GM12801 (cell line): ENCODE data around the gene SMCO1.

Experiments
- TF ChIP-seq, protein P1 (sequence below): IDR thresholded peaks from one replicate; pipeline ENCODE4 v1.5.1; 2011; ENCODE audit warnings: control low read depth; ENCODE audit not compliant: insufficient read length; ENCODE audit errors: extremely low read depth

The SMCO1 gene

DNA sequence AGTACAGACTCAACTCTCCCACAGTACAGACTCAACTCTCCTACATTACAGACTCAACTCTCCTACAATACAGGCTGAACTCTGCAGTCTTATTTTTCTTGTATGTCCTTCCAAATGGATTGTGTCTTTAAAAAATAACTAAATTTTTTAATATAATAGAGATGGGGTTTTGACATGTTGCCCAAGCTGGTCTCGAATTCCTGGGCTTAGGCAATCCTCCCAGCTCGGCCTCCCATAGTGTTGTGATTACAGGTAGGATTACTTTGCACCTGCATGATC is 51.7 kb downstream of the SMCO1 start:
- TF ChIP-seq, protein P1, sequence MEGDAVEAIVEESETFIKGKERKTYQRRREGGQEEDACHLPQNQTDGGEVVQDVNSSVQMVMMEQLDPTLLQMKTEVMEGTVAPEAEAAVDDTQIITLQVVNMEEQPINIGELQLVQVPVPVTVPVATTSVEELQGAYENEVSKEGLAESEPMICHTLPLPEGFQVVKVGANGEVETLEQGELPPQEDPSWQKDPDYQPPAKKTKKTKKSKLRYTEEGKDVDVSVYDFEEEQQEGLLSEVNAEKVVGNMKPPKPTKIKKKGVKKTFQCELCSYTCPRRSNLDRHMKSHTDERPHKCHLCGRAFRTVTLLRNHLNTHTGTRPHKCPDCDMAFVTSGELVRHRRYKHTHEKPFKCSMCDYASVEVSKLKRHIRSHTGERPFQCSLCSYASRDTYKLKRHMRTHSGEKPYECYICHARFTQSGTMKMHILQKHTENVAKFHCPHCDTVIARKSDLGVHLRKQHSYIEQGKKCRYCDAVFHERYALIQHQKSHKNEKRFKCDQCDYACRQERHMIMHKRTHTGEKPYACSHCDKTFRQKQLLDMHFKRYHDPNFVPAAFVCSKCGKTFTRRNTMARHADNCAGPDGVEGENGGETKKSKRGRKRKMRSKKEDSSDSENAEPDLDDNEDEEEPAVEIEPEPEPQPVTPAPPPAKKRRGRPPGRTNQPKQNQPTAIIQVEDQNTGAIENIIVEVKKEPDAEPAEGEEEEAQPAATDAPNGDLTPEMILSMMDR = no peak

DNA sequence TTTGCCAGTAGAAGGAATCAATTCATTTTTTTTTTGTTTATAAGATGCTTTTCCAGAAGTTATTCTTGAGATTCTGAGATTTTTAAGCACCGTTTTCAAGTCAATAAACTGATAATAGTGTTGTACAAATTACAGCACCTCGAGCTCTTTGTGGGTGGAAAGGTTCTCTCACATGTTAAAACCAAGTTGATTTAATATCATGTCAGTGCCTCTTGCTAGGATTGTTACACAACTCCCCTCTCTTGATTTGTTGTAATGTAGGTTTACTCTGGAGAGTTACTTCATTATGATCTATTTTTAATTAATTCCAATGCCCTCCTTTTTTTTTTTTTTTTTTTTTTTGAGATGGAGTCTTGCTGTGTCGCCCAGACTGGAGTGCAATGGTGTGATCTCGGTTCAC is 57.1 kb downstream of the SMCO1 start:
- TF ChIP-seq, protein P1 = no peak
